SIG-M5 (cell line): Measurements from ENCODE around the gene TP63.

Experiments
- DNase-seq: peaks from one replicate; lab custom pipeline; 2025; lab: John Stamatoyannopoulos, UW

TP63 gene

DNA sequence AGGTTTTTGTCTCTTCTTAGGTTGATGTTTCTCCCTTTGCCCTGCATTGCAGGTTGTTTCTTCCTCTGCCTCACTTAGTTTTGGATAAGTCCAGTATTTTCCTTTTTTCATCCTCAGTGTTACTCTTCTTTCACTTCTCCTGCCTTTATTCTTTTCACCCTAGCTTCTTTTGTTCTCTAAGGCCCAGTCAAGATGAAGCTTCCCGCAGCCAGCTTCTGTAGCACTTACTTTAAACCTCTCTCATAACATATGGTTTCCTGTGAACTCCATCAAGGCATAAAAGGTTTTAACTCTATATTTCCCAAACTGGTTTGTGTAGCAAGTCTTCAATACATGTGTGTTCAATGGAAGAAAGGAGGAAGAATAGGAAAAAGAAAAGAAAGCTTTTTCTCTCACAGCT lies 54.1 kb downstream of the TP63 start:
- no peak for DNase-seq

DNA sequence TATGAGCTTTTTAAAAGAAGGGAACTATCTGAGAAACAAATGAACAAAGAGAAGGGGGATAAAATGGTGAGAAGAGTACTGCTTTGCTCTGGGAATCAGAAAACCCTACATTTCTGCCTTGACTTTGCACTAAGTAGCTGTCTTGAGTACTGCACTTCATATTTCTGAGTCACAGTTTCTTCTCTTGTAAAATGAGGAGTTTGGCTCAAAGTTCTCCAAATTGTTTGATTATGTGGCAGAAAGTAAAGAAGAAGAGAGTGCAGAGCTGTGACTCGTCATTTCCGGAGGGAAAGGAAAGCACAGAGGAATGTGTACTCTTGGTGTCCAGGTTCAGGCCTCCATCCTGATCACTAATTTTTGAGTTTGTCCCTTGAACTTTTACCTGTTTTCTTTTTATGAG lies 54.7 kb downstream of the TP63 start:
- DNase-seq: no peak

DNA sequence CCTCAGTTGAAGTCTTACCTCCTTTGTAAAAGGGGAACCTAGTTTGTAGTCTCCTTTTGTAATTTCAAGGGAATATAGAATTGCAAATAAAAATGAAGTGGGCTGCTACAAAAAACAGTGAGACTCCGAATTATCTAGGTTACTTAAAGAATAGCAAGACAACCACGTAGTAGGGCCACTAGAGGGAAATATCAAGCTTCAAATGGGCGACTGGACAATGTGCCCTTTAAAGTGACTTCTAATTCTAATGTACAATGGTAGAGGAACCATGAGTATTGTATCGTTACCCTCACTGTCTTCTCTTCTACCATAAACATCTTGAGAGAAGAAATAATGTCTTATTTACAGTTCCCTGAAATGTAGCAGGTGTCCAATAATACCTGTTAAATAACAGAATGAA lies 56.3 kb downstream of the TP63 start:
- DNase-seq: no peak

DNA sequence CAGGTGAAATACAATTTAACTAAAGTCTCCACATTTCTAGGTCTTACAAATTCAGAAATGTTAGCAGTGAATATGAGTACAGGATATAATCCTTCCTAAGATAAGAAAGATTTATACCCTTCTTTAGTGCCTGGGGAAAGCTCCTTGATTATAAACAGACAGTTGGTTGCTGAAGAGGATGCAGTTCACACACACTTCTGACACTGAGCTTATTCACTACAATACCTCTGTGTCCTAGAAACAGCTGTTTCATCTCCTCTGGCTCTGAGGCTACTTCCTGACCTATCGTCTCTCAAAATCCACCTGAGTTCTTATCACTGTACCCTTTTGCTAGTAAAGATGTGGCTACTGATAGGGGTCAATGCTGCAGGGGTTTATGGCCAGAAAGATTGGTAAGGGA lies 57.1 kb downstream of the TP63 start:
- no peak for DNase-seq

DNA sequence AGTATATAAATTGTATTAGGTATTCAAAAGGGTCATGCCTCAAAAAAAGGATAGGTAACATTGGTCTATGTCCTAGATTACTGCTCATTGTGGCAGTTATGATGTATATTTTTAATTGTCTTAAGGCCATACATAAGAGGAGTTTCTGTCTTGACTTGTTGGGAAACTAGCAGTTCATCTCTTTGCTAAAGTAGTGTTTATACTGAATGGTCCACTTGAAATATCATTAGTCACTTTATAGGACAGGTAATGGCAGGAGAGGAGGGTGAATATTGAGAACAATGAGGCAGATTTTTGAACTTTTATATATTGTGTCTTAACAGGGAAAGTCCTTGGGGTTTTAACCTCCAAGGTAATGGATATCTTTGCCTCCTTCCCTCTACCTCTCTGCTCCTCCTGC lies 58.4 kb downstream of the TP63 start:
- DNase-seq: no peak

DNA sequence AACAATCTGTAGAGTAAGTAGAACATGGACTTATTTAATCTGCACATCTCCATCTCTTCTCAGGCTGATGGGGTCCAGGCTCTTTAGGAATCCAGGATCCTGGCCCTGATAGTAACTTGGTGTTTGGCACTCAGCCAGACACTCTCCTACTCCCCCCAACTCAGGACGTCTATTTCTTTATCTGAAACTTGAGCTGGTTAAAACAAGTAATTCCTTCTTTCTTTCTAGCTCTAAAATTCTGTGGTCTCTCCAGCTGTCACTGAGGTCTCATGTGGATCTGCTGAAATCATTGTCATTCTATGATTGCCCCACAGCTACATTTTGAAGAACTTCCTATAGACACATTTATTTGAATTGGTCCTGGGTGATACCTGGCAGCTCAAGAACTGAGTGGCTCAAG lies 59.0 kb downstream of the TP63 start:
- no peak for DNase-seq

DNA sequence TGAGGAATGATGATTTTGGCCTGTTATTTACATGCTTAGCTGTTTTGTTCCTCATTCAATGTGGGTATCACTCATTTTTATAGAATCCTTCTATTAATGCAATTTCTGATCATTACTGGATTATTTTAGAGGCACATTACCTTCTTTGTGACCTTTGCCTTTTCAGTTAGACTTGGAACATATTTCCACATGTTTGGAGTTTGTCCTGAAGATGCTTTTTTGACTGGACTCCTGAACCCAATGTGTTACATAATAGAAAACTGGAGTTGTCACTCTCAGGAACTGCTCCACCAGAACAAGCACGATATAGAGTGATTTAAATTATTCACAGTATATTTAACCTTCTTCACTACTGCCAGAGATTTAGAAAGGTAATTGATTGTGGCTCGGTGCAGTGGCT lies 59.5 kb downstream of the TP63 start:
- no peak for DNase-seq

DNA sequence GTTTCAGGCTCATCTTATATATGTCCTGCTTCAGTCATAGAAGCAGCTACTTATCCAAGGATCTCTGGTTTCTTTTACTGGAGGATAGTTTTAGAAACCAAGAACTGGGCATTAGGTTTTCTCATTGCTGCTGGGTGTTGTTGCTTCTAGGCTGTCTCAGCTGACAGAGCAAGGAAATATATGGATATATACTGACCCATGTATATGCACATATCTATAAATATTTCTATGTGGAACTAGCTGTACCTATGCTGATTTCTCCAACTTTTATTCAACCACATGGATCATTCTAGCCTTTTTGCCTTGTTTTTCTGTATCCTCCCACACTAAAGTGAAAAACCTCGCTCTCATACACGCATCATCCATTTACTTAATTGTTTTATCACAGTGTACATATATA lies 64.2 kb downstream of the TP63 start:
- DNase-seq: no peak

DNA sequence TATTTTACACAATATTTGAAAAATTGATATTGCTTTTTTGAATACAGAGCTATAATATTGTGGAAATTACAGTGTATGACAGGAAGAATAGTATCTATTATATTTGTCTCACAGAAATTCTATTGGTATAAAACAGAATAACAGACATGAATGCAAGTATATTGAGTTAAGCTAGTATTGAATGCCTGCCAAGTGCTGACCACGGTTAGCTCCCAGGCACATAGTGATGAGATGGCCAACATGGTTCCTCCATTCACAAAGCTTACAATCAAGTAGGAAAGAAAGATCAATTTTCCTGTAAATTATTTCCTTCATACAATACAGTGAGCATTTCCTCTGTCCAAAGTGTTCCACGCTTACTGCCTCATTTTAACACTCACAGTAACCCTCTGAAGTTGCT lies 67.6 kb downstream of the TP63 start:
- DNase-seq: no peak

DNA sequence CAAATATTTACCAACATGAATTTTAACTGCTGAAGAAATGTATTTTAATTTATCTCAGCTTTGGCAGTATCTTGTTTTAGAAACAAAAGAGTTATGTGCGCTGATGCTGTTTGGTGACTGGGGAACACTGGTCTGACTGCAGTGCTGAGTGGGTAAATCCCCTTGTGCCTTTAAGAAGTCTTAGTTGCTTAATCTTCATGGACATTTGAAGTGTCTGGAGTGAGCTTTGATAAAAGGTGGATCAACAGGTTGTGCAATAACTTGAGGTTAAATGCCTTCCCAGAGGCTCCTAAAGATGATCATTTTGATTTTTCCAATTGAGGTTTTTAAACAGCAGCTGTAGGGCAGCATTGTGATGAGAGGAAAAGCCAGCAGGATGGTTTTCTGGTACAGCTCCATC lies 68.7 kb downstream of the TP63 start:
- DNase-seq: no peak

DNA sequence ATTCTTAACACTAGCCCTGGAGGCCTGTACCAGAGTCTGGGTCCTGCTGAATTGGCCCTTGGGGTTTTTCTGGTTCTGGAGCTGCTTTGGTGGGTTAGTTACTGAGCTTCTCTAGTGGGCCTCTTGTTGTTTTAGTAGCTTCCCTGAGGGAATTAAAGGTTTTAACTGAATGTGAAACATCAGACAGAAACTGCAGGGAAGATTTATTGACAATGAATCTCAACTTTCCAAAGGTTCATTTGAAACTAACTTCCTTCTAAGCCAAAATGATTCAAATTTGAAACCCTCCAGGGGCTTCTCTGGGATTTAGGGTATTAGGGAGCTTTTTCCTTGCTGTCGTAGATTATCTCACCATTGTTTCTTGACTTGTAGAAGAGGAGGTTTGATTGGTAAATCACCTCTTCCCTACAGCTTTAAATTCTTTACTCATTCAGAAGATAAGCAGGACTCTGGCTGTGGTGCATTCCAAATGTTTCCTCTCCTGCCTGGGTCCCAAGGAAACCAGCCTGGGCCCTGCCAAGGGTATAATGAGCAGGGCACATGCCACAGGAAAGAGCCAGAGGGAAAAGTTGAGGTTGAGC lies 71.0 kb downstream of the TP63 start:
- no peak for DNase-seq

DNA sequence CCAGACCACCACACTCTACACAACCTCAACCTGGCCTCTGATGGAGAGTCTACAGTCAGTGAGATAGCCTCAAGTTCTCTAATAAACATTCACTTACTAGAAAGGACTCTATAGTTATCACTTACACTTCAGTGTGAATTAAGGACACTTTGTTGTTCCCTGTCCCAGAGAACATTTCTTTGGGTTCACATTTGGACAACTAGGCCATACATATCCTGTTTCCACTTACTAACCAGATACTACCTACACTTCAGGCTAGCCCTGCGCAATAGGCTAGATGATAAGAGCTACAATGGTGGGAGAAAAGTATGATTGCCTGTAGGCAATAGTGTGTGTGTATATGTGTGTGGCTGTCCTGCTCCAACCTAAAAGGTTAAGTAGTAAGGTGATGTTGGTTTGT lies 72.7 kb downstream of the TP63 start:
- DNase-seq: no peak

DNA sequence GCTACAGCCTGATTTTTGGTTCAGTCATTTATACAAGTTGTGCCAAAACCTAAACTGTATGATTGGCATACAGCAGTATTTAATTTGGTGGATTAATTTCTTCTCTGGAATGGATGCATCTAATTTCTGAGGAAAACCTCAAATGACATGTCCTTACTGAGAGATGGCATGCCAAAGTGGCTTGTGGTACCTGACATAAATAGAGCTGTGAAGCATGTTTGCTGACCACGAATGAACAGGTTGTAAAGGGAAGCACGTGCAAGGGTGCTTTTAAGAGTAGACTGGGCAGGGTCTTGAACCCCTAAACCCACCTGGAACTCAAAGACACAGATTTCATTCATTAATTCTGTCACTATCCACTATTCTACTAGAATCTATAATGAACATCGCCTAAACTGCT lies 77.2 kb downstream of the TP63 start:
- DNase-seq: no peak

DNA sequence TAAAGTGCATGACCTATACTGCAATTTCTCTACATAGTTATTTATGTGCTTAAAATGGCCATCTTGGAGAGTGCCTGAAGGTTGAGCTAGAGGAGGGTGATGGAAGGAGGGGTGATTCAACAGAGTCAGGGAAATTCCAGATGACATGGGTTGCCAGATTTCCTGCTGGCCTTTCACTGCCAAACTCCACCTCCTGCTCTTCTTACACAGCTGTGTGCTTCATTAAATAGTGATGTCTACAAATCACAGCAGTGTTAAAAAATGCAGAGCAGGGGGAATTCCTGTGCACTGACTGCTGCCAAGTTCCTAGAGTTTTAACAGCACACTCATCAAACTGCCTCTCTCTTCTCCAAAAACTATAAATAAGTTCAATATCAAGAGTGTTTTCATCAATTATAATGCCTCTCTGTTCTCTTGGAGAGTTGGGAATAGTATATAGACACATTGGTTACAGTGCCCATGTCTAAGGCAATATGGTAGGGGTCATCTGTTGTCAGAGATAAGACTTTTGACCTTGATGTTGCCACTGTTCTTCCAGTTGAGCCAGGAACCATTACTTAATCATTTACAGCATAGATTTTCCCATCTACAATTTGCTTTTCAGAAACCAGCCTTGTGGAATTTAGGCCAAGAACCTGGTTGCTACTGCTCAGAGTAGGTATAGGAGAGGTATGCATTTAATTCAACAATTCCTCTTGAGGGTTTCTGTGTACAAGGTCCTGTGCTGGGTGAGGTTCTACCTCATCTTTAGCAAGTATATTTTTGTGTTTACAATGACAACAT lies 79.6 kb downstream of the TP63 start:
- no peak for DNase-seq

DNA sequence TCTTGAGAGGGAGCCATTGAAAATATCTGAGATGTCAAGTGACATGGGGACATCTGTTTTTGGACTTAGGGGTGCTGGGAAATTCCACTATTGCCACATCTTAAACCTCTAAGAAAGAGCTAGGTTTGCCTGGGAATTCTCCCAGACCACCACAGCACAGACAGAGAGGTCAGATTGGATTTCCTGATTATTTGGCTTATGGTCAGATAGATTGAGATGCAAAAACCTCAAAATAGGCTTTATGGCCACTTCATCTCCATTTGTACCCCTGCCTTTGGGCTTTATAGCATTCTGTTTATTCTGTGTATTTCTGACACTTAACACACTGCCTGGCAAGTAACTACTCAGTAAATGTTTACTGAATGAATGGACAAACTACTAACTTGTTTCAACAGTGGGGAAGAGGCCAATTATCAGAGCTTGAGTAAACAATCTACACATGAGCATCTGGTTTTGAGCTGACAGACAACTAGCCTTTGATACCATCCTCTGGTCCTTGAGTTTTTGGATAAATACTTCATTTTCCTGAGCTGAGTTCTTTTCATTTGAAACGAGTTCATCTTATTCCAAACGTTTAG lies 81.8 kb downstream of the TP63 start:
- no peak for DNase-seq

DNA sequence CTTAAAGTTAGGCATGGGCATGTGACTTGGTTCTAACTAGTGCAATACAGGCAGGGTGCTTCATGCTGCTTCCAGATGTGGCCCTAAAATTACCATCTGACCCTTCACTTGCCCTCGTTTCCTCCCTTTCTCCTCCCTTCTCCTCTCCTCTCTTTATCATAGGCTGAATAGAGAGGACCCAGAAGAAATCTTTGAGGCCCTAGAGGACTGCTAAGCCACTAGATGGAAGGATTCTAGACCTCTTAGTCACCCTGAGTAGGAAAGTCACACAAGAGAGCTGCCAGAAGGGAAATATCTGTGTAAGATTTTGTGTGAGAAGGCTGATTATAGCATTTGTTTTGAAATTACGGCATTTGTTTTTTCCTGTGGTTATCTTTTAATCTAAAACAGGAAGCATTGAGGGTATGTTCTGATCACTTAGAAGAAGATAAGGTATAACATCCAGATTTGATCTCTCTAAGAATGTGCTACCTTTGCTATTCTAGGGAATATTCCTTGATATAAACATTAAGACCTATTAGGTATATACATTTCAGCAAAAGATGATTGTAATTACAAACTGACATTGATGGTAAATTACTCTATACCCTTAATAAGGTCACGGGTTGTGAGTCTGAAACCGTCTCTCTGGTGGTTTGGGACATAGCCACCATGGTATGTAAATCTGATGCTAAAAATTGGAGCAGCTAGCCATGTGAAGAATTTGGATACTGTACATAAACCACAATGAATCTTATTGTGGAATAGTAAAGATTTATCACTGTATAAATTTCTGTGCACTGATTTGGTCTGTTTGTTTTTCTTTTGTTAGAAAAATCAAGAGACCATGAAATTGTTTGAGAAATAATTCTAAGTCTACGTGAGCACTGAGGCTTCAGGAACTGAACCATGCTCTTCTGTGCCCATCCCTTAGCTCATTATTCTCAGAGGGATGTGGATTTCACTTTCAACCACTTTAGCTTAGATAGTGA lies 84.1 kb downstream of the TP63 start:
- no peak for DNase-seq

DNA sequence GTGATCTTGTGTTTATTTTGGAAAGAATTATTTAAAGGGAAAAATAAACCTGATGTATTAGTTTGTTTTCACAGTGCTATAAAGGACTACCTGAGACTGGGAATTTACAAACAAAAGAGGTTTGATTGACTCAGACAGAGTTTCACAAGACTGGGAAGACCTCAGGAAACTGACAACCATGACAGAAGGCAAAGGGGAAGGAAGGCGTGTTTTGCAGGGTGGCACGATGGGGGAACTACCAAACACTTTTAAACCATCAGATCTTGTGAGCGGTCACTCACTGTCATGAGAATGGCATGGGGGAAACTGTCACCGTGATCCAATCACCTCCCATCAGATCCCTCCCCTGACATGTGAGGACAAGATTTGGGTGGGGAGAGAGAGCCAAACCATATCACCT lies 87.0 kb downstream of the TP63 start:
- DNase-seq: no peak

DNA sequence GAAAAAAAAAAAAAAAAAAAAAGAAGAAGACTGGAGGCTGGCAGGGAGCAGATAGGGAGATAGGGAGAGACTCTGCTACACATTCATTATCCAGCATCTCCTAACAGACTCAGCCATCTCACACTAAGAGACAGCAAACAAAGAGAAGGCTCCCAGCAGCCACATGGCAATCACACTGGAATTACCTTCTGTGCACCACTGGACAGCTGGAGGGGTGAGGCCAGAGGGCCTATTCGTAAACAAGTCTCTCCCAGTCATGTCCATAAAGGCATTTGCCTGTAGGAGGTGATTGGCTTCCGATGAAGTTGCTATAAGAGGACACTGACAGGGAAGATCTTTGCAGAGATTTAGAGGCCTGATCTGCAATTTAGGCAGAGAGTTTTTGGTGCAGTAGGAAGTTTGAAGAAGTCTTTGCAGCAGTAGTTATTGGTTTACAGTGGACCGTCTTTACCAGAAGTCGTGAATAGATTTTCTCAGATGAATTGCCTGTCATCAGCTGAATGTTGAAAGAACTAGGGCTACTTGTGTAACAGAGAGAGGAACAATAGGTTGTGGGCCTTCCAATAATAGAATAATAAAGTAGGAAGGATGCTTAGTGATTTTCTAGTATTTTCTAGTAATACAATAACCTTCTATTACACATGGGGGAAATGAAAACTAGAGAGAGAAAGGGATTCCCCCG lies 89.7 kb downstream of the TP63 start:
- no peak for DNase-seq

DNA sequence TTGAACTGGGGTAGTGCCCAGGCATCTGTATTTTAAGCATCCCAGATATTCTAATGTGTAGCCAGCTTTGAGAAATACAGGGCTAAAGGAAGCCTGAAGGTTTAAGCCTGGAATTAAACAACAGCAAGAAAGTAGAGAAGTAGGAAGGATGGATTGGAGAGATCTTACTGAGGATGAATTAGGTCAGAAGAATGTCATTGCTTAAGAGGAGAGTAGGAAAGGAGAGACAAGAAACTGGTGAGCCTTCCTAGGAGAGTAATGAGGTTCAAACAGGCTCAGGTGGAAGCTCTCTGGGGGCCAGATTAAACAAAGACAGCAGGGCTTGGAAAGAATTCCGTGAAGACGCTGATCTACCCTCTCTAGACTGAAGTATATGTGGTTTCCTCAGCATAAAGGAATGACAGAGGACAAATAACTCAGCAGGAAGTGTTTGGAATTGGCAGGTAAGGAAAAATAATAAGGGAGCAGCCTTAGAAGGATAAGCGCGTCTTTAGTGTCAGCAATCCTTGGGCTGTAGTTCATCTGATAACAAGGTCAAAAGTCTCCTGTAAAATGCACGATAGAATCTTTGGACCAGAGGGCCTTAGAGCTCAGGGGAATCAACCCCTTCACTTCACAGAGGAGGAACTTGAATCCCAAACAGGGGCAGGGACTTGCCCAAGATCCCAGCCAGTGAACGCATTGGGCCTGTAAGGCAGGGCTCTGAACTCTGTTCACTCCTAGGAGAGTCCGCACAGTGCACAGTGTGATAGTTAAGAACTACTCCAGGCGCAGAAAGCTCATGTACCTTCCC lies 90.9 kb downstream of the TP63 start:
- DNase-seq: no peak

DNA sequence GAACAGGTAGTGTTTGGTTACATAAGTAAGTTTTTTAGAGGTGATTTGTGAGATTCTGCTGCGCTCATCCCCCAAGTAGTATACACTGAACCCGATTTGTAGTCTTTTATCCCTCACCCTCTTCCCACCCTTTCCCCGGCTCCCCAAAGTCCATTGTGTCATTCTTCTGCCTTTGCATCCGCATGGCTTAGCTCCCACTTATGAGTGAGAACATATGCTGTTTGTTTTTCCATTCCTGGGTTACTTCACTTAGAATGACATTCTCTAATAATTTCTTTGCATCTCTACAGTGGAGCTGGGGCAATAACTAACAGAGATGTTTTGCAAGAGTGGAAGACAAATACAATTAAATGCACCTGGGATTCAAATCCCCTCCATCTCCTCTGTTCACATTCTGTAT lies 93.2 kb downstream of the TP63 start:
- no peak for DNase-seq

DNA sequence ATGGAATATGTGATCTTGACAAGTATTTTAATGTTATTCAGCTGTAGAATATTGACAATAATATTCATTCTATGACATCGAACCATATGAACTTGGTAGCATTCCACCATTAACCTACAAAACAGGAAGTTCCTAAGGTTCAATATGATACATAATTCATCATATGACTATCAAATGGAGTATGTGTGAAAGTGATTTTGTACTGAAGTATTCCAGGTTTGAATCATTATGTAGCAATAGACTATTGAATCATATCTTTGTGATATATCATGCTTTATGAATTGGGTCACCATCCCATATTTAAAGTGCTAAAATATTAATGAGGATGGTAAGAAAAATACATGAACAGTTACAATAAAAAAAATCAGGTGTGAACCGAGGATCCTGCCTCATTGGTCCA lies 95.1 kb downstream of the TP63 start:
- DNase-seq: no peak
